Suprapubic skin (tissue), 4 donors: ENCODE measurements around the gene UGT1A8. TPM values are rescaled to one million over a fixed set of nuclear protein-coding genes. Genes with fewer than 3 reads are reported as not detected.

Source experiments
- DNase-seq, 2 donors: peaks; one replicate each; pipeline ENCODE4 v3.0.0-alpha.2; 2019; ENCODE audit warnings: low spot score in 2 of 2
- H3K27ac ChIP-seq: fragments of 200-600 bp; sonication (generic); one replicate; pipeline ENCODE4 v1.5.1; 2019
- H3K27me3 ChIP-seq: fragments of 200-600 bp; sonication (generic); one replicate; pipeline ENCODE4 v1.5.1; 2019
- H3K36me3 ChIP-seq: fragments of 200-600 bp; sonication (generic); one replicate; pipeline ENCODE4 v1.5.1; 2019
- H3K4me1 ChIP-seq: fragments of 200-600 bp; sonication (generic); one replicate; pipeline ENCODE4 v1.5.1; 2019
- H3K4me3 ChIP-seq: fragments of 200-600 bp; sonication (generic); one replicate; pipeline ENCODE4 v1.5.1; 2019; ENCODE audit warnings: mild to moderate bottlenecking
- H3K9me3 ChIP-seq: fragments of 200-600 bp; sonication (generic); one replicate; pipeline ENCODE4 v1.5.1; 2019
- CTCF ChIP-seq, 2 donors: fragments of 200-600 bp in 1 of 2; fragments of 450-650 bp in 1 of 2; sonication (generic) in 1 of 2; IDR thresholded peaks; one replicate each; pipeline ENCODE4 v1.5.1; 2016 to 2019; ENCODE audit warnings: antibody characterized with exemption in 2 of 2, mild to moderate bottlenecking in 1 of 2, moderate library complexity in 1 of 2
- EP300 ChIP-seq: sonication (generic); formaldehyde crosslinking; IDR thresholded peaks from one replicate; pipeline ENCODE4 v1.6.1; 2017; ENCODE audit warnings: antibody characterized with exemption
- POLR2A ChIP-seq, 2 donors: fragments of 450-650 bp; IDR thresholded peaks; one replicate each; pipeline ENCODE4 v1.6.1; 2017; ENCODE audit warnings: antibody characterized with exemption in 2 of 2, mild to moderate bottlenecking in 2 of 2, moderate library complexity in 2 of 2
- POLR2AphosphoS5 ChIP-seq, 3 donors: sonication (generic); formaldehyde crosslinking; IDR thresholded peaks; one replicate each; pipeline ENCODE4 v1.6.1; 2017; ENCODE audit warnings: antibody characterized with exemption in 3 of 3
- WGBS: methylation state at CpG from one replicate; pipeline ENCODE4 v1.1.5; 2018; 5-methylcytosine and 5-hydroxymethylcytosine counted together
- total RNA-seq, 4 donors: library from RNA; depleted of rRNA; stranded (reverse); fragments of >200 nt; gene quantifications; one replicate each; pipeline ENCODE4 v1.1.0, GENCODE V29; 2016

UGT1A8 gene
- total RNA-seq, 4 donors from 2014 or later, result 0.47 TPM; not detected in 3

GRCh38 chr2:233810385-233810784, 193.0 kb downstream of the UGT1A8 start:
- Histone ChIP-seq H3K36me3 (no peaks in the 10 kb centered on the region), H3K4me1 (no peaks in the 10 kb centered on the region), H3K27ac (no peak overlapping the region), H3K9me3 (no peaks in the 10 kb centered on the region), H3K27me3 (peaks cover 12% of the 10 kb centered on the region), H3K4me3 (no peak overlapping the region)
- DNase-seq, result peak in 1 of 2 donors; percentile 57
- WGBS, result 81% methylated on average over 6 of the region's 6 CpGs
- TF ChIP-seq POLR2AphosphoS5 (IDR thresholded peaks at IDR 0.05) (no peak), EP300 (no peak), POLR2A (IDR thresholded peaks at IDR 0.05) (no peak), CTCF (IDR thresholded peaks at IDR 0.05) (no peak)

GRCh38 chr2:233811087-233811486, 193.7 kb downstream of the UGT1A8 start:
- Histone ChIP-seq H3K4me3 (no peak overlapping the region), H3K27me3 (peaks cover 12% of the 10 kb centered on the region), H3K4me1 (no peaks in the 10 kb centered on the region), H3K9me3 (no peaks in the 10 kb centered on the region), H3K27ac (no peak overlapping the region), H3K36me3 (no peaks in the 10 kb centered on the region)
- WGBS, result 88% methylated on average over 4 of the region's 4 CpGs
- peak; percentile 33 to 43 for DNase-seq
- TF ChIP-seq POLR2A (IDR thresholded peaks at IDR 0.05) (no peak), CTCF (IDR thresholded peaks at IDR 0.05) (no peak), POLR2AphosphoS5 (IDR thresholded peaks at IDR 0.05) (no peak), EP300 (no peak)

- H3K4me1 ChIP-seq, result no peaks in the 10 kb centered on the region
- no peaks in the 10 kb centered on the region for H3K36me3 ChIP-seq
- whole genome bisulfite sequencing, result 91% methylated on average over 6 of the region's 8 CpGs
- H3K27me3 ChIP-seq, result peaks cover 12% of the 10 kb centered on the region
- H3K9me3 ChIP-seq, result no peaks in the 10 kb centered on the region
- peak; percentile 16 to 37 for DNase-seq
- no peak overlapping the region for H3K27ac ChIP-seq
- TF ChIP-seq CTCF (IDR thresholded peaks at IDR 0.05) (no peak), EP300 (no peak), POLR2AphosphoS5 (IDR thresholded peaks at IDR 0.05) (no peak), POLR2A (IDR thresholded peaks at IDR 0.05) (no peak)
- H3K4me3 ChIP-seq, result no peak overlapping the region
These were observed 194.3 kb downstream of the UGT1A8 start for GRCh38 chr2:233811732-233812131.

- TF ChIP-seq POLR2A (IDR thresholded peaks at IDR 0.05) (no peak), EP300 (no peak), POLR2AphosphoS5 (IDR thresholded peaks at IDR 0.05) (no peak), CTCF (IDR thresholded peaks at IDR 0.05) (no peak)
- H3K4me3 ChIP-seq, result no peak overlapping the region
- peaks cover 8% of the 10 kb centered on the region for H3K27me3 ChIP-seq
- 72% methylated on average over 3 of the region's 3 CpGs for whole genome bisulfite sequencing
- no peaks in the 10 kb centered on the region for H3K36me3 ChIP-seq
- peak; percentile 25 to 34 for DNase-seq
- H3K4me1 ChIP-seq, result no peaks in the 10 kb centered on the region
- no peaks in the 10 kb centered on the region for H3K9me3 ChIP-seq
- no peak overlapping the region for H3K27ac ChIP-seq
These were observed 196.0 kb downstream of the UGT1A8 start for GRCh38 chr2:233813236-233814055.

- no peak for TF ChIP-seq CTCF (IDR thresholded peaks at IDR 0.05)
- TF ChIP-seq POLR2A (IDR thresholded peaks at IDR 0.05), result no peak
- TF ChIP-seq EP300, result no peak
- TF ChIP-seq POLR2AphosphoS5 (IDR thresholded peaks at IDR 0.05), result no peak
- Histone ChIP-seq H3K27ac (no peak overlapping the region), H3K9me3 (no peaks in the 10 kb centered on the region), H3K27me3 (peaks cover under 1% of the 10 kb centered on the region), H3K4me1 (no peaks in the 10 kb centered on the region), H3K36me3 (no peaks in the 10 kb centered on the region), H3K4me3 (no peak overlapping the region)
- DNase-seq, result peak; percentile 26 to 58
- WGBS, result 42% methylated on average over 2 of the region's 2 CpGs
These were observed 196.8 kb downstream of the UGT1A8 start for GRCh38 chr2:233814056-233814835.
